Activated T-cell treated with anti-CD3 and anti-CD28 coated beads, Interleukin-2, amount 50 U/mL, for 48 hours (primary cell): ENCODE measurements around the gene SMAD1.

Source experiments
- DNase-seq, 2 experiments: peaks; one replicate each; pipeline ENCODE4 v3.0.0-alpha.2; 2020

SMAD1 gene

DNA sequence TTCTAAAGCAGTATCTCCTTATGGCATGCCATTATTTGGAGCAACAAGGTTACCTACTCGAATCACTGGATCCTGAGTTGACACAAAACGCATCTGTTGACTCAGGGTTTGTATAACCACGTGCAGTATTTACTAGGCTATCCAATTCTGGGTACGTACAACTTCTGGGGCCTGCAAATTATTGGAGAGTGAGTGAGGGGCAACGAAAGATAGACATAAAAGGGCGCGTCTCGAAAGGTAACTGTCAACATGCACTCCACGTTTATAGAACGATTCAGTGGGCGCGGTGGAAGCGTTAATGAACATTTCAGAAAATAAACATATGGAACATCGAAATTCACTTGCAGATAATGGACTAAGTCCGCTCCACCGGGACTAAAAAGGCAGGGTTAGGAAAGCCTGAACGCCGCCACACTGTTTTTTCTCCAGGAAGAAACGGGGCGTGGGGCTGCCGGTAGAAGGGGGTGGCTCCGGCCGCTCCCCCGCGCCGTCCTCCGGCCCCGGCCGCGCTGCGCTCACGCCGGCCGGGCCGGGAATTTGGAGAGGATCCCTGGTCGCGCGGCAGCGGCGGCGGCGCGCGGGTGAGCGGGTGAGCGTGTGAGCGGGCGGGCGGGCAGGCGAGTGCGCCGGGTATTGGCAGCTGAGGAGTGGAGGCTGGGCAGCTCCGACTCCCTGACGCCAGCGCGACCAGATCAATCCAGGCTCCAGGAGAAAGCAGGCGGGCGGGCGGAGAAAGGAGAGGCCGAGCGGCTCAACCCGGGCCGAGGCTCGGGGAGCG is at the start of gene SMAD1:
Gene SMAD1 (plus strand): TSS at position 690 of the 778 bp plus-strand sequence. CDS start 32,761 bp downstream, outside the sequence.
- DNase-seq, result peak; percentile 54 to 66

- no peak for DNase-seq
These were observed 48.0 kb upstream of the SMAD1 start for GRCh38 chr4:145433684-145434083.

- no peak for DNase-seq
These were observed 46.0 kb upstream of the SMAD1 start for GRCh38 chr4:145435646-145436045.

DNA sequence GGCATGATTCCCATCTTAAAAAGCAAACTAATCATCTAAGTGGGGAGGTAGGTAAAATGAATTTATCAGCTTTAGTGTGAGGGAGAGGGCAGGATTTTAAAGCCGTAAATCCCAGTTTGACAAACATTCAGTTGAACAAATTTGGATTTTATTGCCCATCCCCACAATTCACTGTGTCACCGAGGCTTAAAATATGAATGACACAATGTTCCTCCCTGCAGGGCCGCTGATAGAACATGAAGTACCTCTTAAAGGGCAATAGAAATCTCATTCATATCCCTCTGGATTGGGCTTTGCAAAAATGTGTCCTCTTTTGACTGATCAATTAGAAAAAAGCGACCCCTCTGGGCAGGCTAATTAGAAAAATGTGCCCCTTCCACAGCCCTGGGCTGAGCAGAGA is 45.5 kb upstream of the SMAD1 start:
- no peak for DNase-seq

GRCh38 chr4:145436796-145437195 is 44.9 kb upstream of the SMAD1 start:
- no peak for DNase-seq

GRCh38 chr4:145437466-145437865 is 44.2 kb upstream of the SMAD1 start:
- DNase-seq, result no peak

GRCh38 chr4:145438298-145438697 is 43.4 kb upstream of the SMAD1 start:
- no peak for DNase-seq

- no peak for DNase-seq
These were observed 41.2 kb upstream of the SMAD1 start for GRCh38 chr4:145440292-145441007.

- no peak for DNase-seq
These were observed 35.5 kb upstream of the SMAD1 start for GRCh38 chr4:145446184-145446583.

- DNase-seq, result no peak
These were observed 29.8 kb upstream of the SMAD1 start for GRCh38 chr4:145451895-145452294.

- no peak for DNase-seq
These were observed 29.0 kb upstream of the SMAD1 start for GRCh38 chr4:145452447-145453162.

DNA sequence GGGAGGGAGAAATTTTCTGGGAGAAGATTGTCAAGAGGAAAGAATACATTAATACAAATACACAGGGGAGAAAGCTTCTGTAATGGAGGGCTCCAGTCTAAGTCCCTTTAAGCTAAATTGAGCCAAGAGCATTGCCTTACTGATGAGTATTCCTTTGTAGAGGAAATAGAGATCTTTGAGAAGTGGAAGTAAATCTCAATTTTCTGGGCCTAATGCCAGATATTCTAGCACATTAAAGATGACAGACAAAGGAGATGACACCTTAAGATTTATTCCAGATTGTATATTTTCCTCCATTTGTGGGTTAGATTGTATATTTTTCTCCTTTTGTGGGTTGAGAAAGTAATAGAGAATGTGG is 28.5 kb upstream of the SMAD1 start:
- no peak for DNase-seq

- DNase-seq, result no peak
These were observed 8.4 kb upstream of the SMAD1 start for GRCh38 chr4:145473203-145473602.

- no peak for DNase-seq
These were observed 1.4 kb upstream of the SMAD1 start for GRCh38 chr4:145480257-145480656.

GRCh38 chr4:145481942-145482208 is 222 bp downstream of the SMAD1 start:
- DNase-seq, result no peak

DNA sequence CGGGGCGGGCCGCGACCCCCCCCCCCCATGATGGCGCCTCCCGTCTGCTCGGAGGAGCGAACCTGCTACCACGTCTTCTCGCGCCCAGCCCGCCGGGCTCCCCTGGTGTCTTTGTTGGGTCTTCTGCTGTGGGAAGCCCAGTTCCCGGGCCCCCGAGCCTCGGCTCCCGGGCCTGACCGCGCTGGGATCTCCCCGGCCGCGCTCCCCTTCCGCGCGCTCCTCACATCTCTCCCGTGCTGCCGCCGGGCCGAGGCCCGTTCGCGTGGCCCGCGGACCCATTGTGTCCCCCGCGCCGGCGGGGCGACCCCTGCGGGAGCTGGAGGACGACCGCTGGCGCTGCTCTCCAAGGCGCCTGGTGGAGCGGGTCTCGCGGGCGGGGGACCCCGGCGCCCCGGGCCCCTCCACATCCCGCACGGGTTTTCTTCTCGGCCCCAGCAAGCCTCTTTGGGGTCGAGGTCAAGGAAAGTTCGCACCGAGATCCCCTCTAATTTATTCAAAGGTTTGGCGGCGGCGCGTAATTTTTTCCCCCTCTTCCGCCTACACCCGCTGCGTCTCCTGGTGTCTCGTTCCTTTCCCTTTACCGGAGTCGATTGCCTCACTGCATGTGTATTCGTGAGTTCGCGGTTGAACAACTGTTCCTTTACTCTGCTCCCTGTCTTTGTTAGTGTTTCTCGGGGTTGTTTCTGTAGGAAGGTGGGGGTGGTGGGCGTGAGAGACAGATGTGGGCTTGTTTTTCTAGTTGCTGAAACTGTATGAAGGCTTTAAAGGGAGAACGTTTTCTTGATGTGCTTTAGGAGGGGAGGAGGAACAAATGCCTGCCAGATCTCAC is 770 bp downstream of the SMAD1 start:
- DNase-seq, result peak; percentile 82 to 83

DNA sequence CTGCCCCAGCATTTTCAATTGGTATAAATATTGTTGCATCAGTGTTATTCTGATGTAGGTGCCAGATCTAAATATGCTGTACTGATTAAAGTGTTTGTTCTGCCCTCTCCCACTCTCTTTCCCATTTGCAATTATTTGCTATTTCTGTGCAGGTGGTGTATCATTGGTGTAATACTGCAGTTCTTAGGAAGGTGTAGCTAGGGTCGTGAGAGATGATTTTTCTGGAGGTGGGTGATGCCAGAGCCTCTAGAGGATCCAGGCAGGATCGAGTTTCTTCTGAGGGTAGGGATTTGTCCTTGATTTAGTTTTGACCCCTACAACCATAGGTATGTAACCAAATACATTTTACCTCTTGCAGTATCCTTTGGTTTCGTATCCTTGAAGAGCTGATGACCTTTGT is 1.9 kb downstream of the SMAD1 start:
- no peak for DNase-seq

DNA sequence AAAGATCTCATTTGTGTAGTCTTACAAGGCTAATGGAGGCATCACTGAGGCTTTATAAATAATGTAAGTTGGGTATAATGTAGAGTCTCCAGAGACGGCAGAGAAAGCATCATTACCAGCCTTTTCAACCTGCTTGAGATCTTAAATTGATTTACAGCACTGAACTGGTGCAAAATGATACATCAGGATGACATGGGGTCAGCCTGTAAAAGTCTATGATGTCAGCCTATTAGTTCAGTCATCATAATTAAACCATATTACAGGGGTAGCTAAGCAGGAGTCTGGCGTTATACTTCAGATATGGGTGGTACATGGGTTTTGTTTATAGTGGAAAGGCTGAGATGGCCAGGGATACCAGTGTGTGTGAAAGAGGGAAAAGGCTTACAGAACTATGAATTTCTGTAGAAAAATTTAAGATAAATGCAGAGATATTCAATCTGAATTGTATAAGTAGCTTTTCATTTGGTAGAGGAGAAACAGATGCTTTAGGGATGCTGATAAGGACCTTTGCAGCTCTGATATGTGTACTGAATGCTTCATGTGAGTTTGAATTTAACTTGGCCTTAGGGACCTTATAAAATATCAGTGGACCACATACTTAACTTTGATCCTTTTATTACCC is 2.7 kb downstream of the SMAD1 start:
- no peak for DNase-seq

GRCh38 chr4:145485120-145485519 is 3.5 kb downstream of the SMAD1 start:
- no peak for DNase-seq

DNA sequence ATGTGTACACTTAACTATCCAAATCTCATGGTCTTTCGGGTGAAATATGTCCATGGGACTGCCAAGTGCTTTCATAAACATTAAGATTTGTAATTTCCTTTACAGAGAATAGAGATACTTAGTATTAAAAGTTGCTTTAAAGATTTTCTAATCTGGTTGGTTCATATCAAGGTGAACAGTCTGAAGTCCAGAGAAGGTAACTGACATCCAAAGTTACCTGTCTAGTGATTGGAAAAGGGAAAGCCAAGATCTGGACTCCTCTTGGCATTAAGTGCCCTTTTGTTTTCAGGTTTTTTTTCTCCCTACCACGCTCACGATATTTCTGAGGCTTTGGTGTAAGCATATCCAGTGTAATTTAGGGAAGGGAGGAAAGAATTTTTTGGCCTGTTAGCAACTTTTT is 5.0 kb downstream of the SMAD1 start:
- DNase-seq, result no peak

GRCh38 chr4:145487631-145488030 is 6.0 kb downstream of the SMAD1 start:
- peak in 1 of 2 experiments; percentile 26 for DNase-seq

GRCh38 chr4:145488310-145488709 is 6.7 kb downstream of the SMAD1 start:
- no peak for DNase-seq

DNA sequence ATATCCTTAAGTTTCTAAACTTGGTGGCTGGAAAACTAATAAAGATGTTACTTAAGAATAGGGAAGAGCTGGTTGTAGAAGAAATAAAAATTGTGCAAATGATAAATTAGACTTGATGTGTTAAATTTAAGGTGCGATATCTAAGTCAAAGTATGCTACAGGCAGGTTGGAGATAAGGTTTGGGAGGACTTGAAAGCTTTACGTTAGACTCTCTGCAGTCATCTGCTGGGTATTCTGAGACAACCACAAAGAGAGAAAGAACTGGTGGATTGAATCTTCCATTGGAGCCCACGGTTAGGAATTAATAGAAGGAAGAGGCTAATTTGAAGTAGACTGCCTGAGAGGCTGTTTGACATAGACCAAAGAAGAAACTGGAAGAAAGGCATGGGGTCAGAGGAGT is 7.9 kb downstream of the SMAD1 start:
- DNase-seq, result no peak
